Dermis blood vessel endothelial cell (primary cell): ENCODE results near the gene ZBTB44. TPM values are rescaled to one million over a fixed set of nuclear protein-coding genes. Genes with fewer than 3 reads are reported as not detected.

ENCODE experiments used
- DNase-seq: peaks from one replicate; pipeline ENCODE4 v3.0.0; 2010
- total RNA-seq: library from RNA; depleted of rRNA; stranded (reverse); fragments of >200 nt; gene quantifications from 2 replicates; pipeline ENCODE4 v1.2.3, GENCODE V29; 2014

Gene ZBTB44
- total RNA-seq, 1 donor from 2014 or later, result 36.4 TPM

DNA sequence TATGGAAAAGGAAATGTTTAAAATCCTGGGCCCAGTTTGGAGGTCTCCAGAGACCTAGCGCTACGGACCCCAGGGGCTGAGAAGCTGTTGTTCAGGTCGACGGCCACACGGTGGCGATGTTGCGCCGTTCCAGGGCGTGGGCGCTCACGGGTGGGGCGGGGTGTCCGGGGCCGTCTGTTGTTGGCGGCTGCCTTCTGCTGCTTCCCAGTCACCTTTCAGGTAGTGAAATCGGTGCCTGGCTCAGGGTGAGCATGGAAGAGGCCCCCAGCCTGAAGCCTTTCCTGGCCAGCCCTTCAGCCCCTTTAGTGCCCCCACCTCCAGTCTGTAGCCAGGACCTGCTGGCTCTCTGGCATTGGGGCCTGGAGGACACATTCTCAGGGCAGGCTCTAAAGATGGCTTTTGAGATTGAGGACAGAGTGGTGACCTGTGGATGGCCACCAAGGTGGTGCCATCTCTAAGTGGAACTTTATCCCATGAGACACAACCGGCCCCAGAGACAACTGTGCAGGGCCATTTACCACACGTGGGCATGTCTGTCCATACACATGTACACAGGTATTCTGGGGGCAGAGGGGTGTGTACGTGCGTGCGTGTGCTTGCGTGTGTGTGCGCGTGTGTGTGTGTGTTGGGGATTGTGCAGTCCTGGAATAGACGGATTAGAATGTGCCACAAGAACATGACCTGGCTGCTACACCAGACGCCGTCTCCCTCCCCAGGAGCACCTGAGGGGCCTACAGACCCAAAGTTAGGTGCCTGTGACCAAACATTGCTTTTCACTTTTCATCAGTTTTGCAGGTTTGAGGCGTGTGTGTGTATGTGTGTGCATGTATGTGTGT, 101.4 kb downstream of the ZBTB44 start:
- peak; percentile 62 for DNase-seq

- no peak for DNase-seq
Measured at GRCh38 chr11:130212431-130212961, 102.2 kb downstream of the ZBTB44 start.

DNA sequence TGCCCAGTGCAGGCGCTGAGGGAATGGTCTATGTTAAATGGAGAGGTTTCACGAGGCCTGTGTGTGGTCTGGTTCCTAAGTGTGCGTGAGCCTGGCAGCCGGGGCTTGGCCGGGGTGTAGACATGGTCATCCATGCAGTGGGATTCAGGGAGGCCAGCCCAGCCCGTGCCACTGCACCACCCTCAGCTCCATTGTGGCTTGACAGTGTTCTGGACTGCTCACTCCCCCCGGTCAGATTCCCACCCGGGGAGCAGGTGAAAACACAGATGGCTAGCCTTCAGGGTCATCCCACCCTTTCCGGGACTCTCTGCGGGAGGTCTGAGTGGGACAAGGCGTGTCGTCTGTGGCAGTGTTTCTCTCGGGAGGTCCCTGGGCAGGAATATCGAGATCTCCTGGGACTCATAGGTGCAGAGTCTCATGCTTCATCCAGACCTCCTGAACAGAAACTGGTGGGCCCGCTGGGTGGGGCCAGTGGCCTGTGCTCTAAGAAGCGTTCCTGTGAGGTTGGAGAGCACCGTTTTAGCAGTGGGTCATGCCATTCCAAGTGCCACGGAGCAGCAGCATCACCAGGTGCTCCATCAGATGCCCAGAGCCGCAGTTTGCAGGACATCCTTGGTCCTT, 102.8 kb downstream of the ZBTB44 start:
- DNase-seq, result no peak

- DNase-seq, result no peak
Measured at GRCh38 chr11:130211144-130211543, 103.6 kb downstream of the ZBTB44 start.

DNA sequence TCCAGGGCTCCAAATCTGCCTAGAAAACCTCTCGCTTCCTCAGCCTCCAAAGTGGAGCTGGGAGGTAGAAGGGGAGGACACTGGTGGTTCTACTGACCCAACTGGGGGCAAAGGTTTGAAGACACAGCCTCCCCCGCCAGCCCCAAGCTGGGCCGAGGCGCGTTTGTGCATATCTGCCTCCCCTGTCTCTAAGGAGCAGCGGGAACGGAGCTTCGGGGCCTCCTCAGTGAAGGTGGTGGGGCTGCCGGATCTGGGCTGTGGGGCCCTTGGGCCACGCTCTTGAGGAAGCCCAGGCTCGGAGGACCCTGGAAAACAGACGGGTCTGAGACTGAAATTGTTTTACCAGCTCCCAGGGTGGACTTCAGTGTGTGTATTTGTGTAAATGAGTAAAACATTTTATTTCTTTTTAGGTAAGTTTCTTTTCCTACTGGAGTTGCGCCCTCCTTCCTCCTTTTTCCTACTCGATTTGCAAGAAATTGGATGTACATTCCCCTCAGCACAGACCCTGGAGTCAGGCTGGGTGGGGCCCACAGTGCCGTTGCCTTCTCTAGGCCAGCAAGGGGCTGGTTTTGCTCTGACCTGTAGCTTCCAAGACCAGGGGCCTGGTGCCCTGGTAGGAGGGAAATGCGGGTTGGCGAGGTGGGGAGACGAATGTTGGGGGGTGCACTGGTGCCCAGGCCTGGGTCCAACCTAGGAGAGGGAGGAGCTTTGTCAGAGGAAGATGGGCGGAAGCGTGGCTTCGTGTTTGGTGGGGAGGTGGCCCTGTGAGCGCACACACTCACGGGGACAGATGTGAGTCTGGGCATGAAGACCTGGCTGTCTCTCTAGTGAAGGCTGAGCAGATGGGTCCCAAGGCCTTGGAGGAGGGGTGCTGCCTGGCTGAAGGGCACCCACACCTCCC, 104.5 kb downstream of the ZBTB44 start:
- DNase-seq, result no peak

- DNase-seq, result no peak
Measured at GRCh38 chr11:130209128-130209932, 105.4 kb downstream of the ZBTB44 start.

DNA sequence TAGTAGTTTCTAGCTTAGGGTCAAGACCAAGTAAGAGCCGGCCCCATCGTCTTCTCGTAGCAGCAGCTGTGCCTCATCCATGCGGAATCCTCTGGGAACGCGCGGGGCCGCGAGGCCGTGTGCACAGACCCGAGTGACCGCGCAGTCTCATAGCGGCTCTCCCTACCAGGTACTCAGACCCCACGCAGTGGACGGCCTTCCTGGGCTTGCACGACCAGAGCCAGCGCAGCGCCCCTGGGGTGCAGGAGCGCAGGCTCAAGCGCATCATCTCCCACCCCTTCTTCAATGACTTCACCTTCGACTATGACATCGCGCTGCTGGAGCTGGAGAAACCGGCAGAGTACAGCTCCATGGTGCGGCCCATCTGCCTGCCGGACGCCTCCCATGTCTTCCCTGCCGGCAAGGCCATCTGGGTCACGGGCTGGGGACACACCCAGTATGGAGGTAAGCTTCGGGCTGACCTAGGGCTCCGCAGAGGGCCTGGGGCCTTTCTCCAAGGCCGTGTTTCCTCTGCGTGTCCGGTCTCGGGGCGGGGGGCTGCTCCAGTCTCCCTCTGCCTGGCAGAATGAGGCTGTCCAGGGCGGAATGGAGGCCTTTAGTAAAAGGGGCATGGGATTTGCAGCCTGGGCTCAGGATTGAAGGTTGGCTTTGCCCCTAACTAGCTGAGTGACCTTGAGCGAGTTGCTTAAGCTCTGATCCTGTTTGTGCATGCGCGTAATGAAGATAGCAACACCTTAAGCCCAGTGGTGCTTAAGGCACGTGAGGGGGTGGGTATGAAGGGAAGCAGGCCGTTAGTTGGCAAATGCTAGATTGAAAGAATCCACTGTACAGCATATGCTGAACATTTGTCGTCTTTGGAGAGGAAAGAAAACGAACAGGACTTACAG, 106.2 kb downstream of the ZBTB44 start:
- DNase-seq, result no peak

- no peak for DNase-seq
Measured at GRCh38 chr11:130206141-130206540, 108.6 kb downstream of the ZBTB44 start.

DNA sequence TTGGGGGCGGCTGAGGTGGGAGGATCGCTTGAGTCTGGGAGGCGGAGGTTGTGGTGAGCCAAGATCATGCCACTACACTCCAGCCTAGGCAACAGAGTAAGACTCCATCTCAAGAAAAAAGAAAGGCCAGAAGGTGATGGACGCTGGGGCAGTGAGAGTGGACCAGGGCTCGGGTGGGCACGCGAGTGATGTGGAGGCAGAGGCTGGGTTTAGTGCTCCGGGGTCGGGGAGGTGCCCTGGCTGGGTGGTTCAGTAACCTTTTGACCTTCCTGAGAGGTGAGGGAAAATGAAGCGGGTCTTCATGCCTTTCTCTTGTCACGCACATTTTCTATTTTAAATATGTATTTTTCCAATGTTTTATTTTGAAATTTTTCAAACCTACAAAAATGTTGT, 110.0 kb downstream of the ZBTB44 start:
- no peak for DNase-seq

GRCh38 chr11:130203766-130204702, 110.7 kb downstream of the ZBTB44 start:
- DNase-seq, result no peak

DNA sequence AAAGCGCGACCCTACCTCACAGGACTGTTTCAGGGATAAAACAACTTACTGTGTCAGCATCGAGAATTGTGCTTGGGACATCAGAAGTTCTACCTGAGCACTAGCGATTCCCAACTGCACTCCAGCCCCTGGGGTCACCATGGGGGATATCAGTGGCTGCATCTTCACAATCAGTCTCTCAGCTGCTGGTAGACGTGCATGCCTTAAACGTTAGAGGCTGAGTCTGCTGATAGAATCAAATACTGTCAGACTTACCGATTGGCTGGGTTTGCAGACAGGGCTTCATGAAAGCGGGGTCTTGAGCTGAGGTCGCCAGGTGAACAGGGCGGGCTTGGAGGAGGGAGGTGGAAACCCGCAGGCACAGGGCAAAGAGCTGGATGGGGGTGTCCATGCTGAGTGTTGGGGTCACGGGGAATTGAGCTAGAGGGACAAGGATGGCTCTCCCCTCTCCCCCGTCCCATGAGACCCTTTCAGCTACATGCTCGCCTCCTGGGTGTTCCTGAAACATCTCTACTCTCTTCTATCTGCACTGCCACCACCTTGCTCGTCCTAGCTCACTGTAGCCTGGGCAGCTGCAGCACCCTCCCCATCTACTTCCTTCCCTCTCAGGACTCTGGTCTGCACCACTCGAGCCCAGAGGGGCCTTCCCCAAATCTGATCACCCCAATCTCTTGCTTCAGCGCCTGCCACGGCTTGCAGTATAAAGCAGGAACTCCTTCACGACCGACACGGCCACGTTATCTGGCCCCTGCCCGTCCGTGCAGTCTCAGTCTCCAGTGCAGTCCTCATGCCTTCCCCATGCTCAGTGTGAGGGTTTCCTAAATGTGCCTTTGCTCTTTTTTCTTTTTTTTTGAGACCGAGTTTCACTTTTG, 111.7 kb downstream of the ZBTB44 start:
- DNase-seq, result no peak

DNA sequence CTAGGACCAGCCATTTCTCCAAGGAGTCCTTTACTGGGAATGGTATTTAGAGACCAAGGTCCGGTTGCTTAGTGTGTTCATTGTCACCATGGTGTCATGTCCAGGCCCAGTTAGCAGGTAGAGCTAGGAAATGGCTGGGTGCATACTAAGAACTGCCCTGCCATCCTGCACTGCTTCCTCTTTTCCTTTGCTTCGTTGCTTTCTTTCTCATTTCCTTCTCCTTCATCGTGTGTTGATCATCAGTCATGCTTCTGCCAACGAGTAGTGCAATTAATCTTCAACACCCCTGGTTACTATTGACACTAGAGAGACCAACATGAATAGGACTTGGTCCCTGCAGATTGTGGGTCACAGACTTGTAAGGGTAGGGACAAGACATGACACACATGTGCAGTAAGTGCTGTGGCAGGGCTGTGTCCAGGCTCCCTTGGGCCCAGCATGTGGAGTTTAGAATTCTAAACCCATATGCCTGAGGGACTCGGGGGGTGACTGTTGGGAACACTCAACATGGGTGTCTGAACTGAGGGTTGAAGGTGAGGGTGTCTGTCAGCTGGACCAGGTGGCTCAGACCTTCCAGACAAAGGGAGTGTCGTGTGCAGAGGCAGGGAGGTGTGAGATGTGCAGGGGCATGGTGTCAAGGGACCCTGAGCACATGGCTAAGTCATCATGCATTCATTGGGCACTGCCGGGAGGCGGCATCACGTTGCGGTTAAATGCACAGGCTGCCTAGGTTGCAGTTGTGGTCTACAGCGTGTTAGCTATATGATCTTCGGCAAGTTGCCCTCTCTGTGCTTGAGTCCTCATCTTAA, 112.5 kb downstream of the ZBTB44 start:
- no peak for DNase-seq

GRCh38 chr11:130201026-130201425, 113.7 kb downstream of the ZBTB44 start:
- no peak for DNase-seq

DNA sequence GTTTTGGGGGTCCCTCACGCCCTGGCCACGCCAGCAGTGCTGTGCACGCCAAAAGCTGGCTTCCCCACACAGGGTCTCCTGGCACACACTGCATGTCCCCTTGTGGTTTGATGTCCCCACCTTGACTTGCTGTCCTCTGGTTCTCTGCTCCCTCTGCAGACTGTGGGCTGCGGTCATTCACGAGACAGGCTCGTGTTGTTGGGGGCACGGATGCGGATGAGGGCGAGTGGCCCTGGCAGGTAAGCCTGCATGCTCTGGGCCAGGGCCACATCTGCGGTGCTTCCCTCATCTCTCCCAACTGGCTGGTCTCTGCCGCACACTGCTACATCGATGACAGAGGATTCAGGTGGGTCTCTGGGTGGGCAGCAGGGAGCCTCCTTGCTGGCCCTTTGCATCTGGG, 114.9 kb downstream of the ZBTB44 start:
- no peak for DNase-seq

- no peak for DNase-seq
Measured at GRCh38 chr11:130198964-130199363, 115.8 kb downstream of the ZBTB44 start.

GRCh38 chr11:130198292-130198691, 116.4 kb downstream of the ZBTB44 start:
- DNase-seq, result no peak

- DNase-seq, result no peak
Measured at GRCh38 chr11:130197386-130198035, 117.2 kb downstream of the ZBTB44 start.
